Tongue (tissue), 2 donors: Measurements from ENCODE around the gene SCUBE1. TPM values are rescaled to one million over a fixed set of nuclear protein-coding genes. Genes with fewer than 3 reads are reported as not detected.

ENCODE experiments used
- DNase-seq: peaks from one replicate; pipeline ENCODE4 v3.0.0-alpha.2; 2015
- total RNA-seq: library from RNA; depleted of rRNA; stranded (reverse); fragments of >200 nt; gene quantifications from one replicate; pipeline ENCODE4 v1.2.3, GENCODE V29; 2014

Gene SCUBE1
- total RNA-seq, 1 donor from 2014 or later = 0.41 TPM

GRCh38 chr22:43236411-43237166 lies 106.6 kb downstream of the SCUBE1 start:
- no peak for DNase-seq

- DNase-seq = no peak
These were observed 107.4 kb downstream of the SCUBE1 start for GRCh38 chr22:43235445-43236409.

- DNase-seq = no peak
These were observed 108.7 kb downstream of the SCUBE1 start for GRCh38 chr22:43234264-43234988.

- DNase-seq = no peak
These were observed 109.6 kb downstream of the SCUBE1 start for GRCh38 chr22:43233529-43233928.

- DNase-seq = no peak
These were observed 110.7 kb downstream of the SCUBE1 start for GRCh38 chr22:43232445-43232844.

GRCh38 chr22:43231724-43232034 lies 111.5 kb downstream of the SCUBE1 start:
- DNase-seq = no peak

- DNase-seq = peak; percentile 72
These were observed 112.0 kb downstream of the SCUBE1 start for GRCh38 chr22:43230971-43231723.

- DNase-seq = no peak
These were observed 112.6 kb downstream of the SCUBE1 start for GRCh38 chr22:43230571-43230970.

- no peak for DNase-seq
These were observed 114.3 kb downstream of the SCUBE1 start for GRCh38 chr22:43228863-43229262.

- DNase-seq = no peak
These were observed 114.8 kb downstream of the SCUBE1 start for GRCh38 chr22:43228330-43228729.

GRCh38 chr22:43227239-43227630 lies 115.9 kb downstream of the SCUBE1 start:
- DNase-seq = no peak

- peak; percentile 65 for DNase-seq
These were observed 116.6 kb downstream of the SCUBE1 start for GRCh38 chr22:43226377-43227238.

GRCh38 chr22:43225609-43226008 lies 117.6 kb downstream of the SCUBE1 start:
- no peak for DNase-seq

GRCh38 chr22:43222987-43223386 lies 120.2 kb downstream of the SCUBE1 start:
- no peak for DNase-seq

- DNase-seq = no peak
These were observed 120.9 kb downstream of the SCUBE1 start for GRCh38 chr22:43222262-43222661.

- DNase-seq = no peak
These were observed 122.4 kb downstream of the SCUBE1 start for GRCh38 chr22:43220625-43221380.

- no peak for DNase-seq
These were observed 124.4 kb downstream of the SCUBE1 start for GRCh38 chr22:43218786-43219185.

GRCh38 chr22:43217285-43218030 lies 125.7 kb downstream of the SCUBE1 start:
- DNase-seq = no peak

GRCh38 chr22:43216738-43217137 lies 126.4 kb downstream of the SCUBE1 start:
- no peak for DNase-seq
